WTC11 (cell line): ENCODE measurements around the gene TLK1.

Experiments used
- CBFB ChIP-seq: sonication (generic); formaldehyde crosslinking; IDR thresholded peaks from 2 replicates; pipeline ENCODE4 v1.8.1; 2022; ENCODE audit warnings: mild to moderate bottlenecking, low read depth, missing genetic modification reagents
- CTCF ChIP-seq: fragments of 200-600 bp; IDR thresholded peaks from 2 replicates; pipeline ENCODE4 v1.8.0; 2022; ENCODE audit warnings: antibody characterized with exemption
- ESRRA ChIP-seq: sonication (generic); formaldehyde crosslinking; IDR thresholded peaks from 2 replicates; pipeline ENCODE4 v1.8.1; 2022; ENCODE audit warnings: mild to moderate bottlenecking, missing genetic modification reagents, borderline replicate concordance
- GRHL2 ChIP-seq: fragments of 250-450 bp; sonication (Bioruptor Pico); IDR thresholded peaks from 2 replicates; pipeline ENCODE4 v1.8.0; 2022; ENCODE audit warnings: mild to moderate bottlenecking, moderate library complexity; ENCODE audit not compliant: insufficient replicate concordance, severe bottlenecking
- NFYB ChIP-seq: sonication (generic); formaldehyde crosslinking; conservative IDR thresholded peaks from 2 replicates; pipeline ENCODE4 v1.8.0; 2022; ENCODE audit warnings: low read depth, missing genetic modification reagents
- STAT6 ChIP-seq: sonication (generic); formaldehyde crosslinking; conservative IDR thresholded peaks from 2 replicates; pipeline ENCODE4 v1.8.1; 2023; ENCODE audit warnings: mild to moderate bottlenecking, low read depth, missing genetic modification reagents, moderate library complexity

- no peak for TF ChIP-seq NFYB (CRISPR knock-in tag)
- no peak for TF ChIP-seq STAT6 (CRISPR knock-in tag)
- no peak for TF ChIP-seq CTCF
- no peak for TF ChIP-seq GRHL2 (CRISPR knock-in tag)
- TF ChIP-seq ESRRA (CRISPR knock-in tag), result no peak
- TF ChIP-seq CBFB (CRISPR knock-in tag), result no peak
Observed at GRCh38 chr2:171004363-171004762, 156.3 kb downstream of the TLK1 start.
